SK-N-MC (cell line): ENCODE data around the gene SNX12.

Experiments
- EZH2 ChIP-seq: fragments of 200-600 bp; sonication (generic); IDR thresholded peaks from one replicate; pipeline ENCODE4 v1.6.1; 2017; ENCODE audit warnings: antibody characterized with exemption
- POLR2AphosphoS5 ChIP-seq: IDR thresholded peaks from 2 replicates; pipeline ENCODE4 v1.6.1; 2012; ENCODE audit warnings: mild to moderate bottlenecking, low read depth, low read length, borderline replicate concordance

DNA sequence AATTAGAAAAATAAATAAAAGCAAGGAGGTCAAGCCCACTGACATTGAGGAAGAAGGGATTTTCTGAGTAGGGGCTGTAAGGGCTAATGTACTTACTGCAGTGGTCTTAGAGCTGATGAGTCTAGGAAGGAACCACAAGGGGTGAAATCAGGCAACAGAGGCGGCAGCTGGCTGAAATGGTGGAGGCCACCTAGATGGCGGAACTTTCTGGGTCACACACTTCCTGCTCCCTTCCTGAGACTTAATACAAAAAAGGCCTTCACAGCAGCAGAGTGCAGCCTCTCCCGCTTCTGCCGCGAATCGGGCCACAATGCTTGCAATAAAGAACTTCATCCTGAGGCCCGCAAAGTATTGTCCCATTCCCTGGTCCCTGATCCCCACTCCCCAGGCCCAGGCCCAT, 15.4 kb downstream of the SNX12 start:
- TF ChIP-seq EZH2 (no peak), POLR2AphosphoS5 (no peak)
